Measurements from ENCODE around the gene PARP14.

DNA sequence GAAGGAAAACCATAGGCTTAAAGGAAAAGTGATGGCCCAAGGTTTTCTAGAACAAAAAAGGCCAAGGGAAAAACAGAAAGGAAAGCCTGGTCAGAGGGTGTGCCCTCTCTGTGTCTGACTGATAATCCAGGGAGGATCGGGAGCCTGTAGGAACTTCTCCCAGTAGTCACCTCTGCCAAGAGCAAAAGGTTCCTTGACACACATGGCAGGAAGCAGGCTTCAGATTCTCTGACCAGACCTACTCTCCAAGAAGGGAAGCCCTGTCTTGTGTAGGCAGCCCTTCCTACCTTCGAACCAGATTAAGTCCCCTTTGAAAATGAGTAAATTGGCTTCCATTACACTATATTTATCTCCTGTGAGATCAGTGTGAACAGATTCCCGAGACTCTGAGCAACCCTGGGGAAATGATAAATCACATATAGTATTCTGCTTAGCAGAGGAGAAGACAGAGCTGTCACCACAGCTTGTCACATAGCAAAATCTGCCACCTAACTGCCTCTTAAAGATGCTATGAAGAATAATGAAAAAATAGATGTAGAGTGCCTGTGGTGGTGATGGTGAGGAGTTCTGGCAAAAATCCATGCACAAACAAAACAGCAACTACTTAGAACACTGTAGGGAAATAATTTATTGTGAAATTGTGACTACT lies 38.8 kb downstream of the PARP14 start:
- TF ChIP-seq, protein P1, sequence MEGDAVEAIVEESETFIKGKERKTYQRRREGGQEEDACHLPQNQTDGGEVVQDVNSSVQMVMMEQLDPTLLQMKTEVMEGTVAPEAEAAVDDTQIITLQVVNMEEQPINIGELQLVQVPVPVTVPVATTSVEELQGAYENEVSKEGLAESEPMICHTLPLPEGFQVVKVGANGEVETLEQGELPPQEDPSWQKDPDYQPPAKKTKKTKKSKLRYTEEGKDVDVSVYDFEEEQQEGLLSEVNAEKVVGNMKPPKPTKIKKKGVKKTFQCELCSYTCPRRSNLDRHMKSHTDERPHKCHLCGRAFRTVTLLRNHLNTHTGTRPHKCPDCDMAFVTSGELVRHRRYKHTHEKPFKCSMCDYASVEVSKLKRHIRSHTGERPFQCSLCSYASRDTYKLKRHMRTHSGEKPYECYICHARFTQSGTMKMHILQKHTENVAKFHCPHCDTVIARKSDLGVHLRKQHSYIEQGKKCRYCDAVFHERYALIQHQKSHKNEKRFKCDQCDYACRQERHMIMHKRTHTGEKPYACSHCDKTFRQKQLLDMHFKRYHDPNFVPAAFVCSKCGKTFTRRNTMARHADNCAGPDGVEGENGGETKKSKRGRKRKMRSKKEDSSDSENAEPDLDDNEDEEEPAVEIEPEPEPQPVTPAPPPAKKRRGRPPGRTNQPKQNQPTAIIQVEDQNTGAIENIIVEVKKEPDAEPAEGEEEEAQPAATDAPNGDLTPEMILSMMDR (IDR thresholded peaks at IDR 0.05; ENCODE audit: borderline replicate concordance, extremely low read depth, low read length, poor library complexity, severe bottlenecking) = no peak
- TF ChIP-seq EZH2 (IDR thresholded peaks at IDR 0.05; ENCODE audit: borderline replicate concordance, low read depth, low read length, severe bottlenecking) = no peak

Data from DND-41 (cell line).